Urothelium cell line (cell line): ENCODE measurements around the gene SAMSN1.
"Not testable (repeated sequence)": the region's sequence is repeated elsewhere in the genome, so short reads cannot be mapped to it uniquely, and the experiment has no call there.

ENCODE experiments used
- DNase-seq: peaks from one replicate; pipeline ENCODE4 v3.0.0; 2011; ENCODE audit warnings: low spot score, mixed read lengths
- FAIRE-seq: peaks from 2 replicates; lab custom pipeline; 2011; peaks lifted over from hg19 to GRCh38; lab: Jason Lieb, UNC

Gene SAMSN1

GRCh38 chr21:14567331-14568279 is 21.5 kb upstream of the SAMSN1 start:
- FAIRE-seq (no peak), DNase-seq (no peak)

- DNase-seq (no peak), FAIRE-seq (no peak)
These were observed 20.8 kb upstream of the SAMSN1 start for GRCh38 chr21:14566894-14567293.

- DNase-seq (no peak), FAIRE-seq (no peak)
These were observed 16.8 kb upstream of the SAMSN1 start for GRCh38 chr21:14562959-14563358.

DNA sequence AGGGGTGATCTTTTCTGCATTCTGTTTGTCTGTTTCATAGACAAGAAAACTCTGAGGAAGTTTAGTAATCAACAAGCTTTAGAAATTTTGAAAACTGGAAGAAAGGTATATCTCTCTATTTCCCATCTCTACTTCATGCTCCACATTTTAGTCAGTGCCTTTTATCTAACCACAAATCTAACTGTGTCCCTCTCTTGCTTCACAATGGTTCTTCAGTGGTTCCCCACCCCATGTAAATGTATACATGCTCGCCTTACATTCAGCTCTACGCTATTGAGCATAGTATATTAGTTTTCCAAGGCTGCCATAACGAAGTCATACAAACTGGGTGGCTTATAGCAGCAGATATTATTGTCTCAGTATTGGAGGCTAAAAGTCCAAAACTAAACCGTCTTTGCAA is 14.4 kb upstream of the SAMSN1 start:
- DNase-seq (no peak), FAIRE-seq (no peak)

- FAIRE-seq (no peak), DNase-seq (no peak)
These were observed 14.0 kb upstream of the SAMSN1 start for GRCh38 chr21:14560139-14560538.

DNA sequence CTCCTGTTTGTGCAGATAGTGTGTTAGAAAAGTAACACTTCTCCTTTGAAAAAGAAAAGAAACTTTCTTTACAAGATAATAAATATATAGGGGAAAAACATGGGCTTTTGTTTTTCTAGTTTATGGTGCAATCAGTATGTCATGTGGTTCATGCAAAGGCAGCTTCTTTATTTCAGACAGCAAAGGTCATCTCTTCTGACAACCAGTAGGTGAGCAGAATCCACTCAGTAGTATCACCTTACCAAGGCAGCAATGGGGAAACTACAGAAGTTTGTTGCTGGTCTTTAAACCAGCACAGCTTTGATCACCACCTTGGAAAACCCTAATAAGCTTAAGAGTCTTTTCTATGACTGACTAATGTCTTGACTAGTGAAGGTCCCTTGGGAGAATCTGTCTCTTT is 13.0 kb upstream of the SAMSN1 start:
- no peak for FAIRE-seq

GRCh38 chr21:14557413-14557812 is 11.3 kb upstream of the SAMSN1 start:
- no peak for DNase-seq
- no peak for FAIRE-seq

More for the DNA sequence above, 13.0 kb upstream of the SAMSN1 start:
- DNase-seq, result no peak

GRCh38 chr21:14554948-14555347 is 8.8 kb upstream of the SAMSN1 start:
- DNase-seq (no peak), FAIRE-seq (no peak)

DNA sequence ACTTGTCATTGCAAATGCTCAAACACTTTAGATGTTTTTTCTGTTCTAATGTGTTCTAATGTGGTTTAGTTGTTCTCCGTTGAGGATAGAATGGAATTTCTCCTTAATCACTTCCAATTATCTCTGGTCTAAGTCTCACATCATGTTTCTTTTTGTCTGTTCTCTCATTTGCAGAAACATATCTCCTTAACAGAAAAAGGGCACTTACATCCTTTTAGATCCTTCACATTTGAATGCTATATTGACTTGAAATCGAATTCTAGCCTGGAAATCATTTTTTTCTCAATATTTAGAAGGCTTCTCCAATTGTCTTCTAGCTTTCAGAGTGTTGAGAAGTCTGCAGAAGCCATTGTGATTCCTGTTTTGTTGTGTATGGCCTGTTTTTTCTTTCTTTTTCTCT is 7.3 kb upstream of the SAMSN1 start:
- FAIRE-seq, result no peak
- no peak for DNase-seq

- DNase-seq (no peak), FAIRE-seq (no peak)
These were observed 5.6 kb upstream of the SAMSN1 start for GRCh38 chr21:14551741-14552140.

- DNase-seq (no peak), FAIRE-seq (no peak)
These were observed 4.0 kb upstream of the SAMSN1 start for GRCh38 chr21:14550135-14550534.

- no peak for DNase-seq
- no peak for FAIRE-seq
These were observed 2.7 kb upstream of the SAMSN1 start for GRCh38 chr21:14548779-14549178.

GRCh38 chr21:14547834-14548513 is 1.9 kb upstream of the SAMSN1 start:
- DNase-seq (no peak), FAIRE-seq (no peak)

DNA sequence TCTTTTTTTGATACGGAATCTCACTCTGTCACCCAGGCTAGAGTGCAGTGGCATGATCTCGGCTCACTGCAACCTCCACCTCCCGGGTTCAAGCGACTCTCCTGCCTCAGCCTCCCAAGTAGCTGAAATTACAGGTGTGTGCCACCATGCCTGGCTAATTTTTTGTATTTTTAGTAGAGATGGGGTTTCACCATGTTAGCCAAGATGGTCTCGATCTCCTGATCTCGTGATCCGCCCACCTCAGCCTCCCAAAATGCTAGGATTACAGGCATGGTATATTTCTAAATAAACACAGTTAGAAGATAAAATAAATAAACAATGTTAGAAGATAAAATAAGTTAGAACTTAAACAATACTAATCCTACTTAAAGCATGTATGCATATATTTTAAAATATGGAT is 604 bp upstream of the SAMSN1 start:
- not testable (repeated sequence) for FAIRE-seq, DNase-seq

GRCh38 chr21:14543983-14544382 is 2.1 kb downstream of the SAMSN1 start:
- FAIRE-seq (no peak), DNase-seq (no peak)

DNA sequence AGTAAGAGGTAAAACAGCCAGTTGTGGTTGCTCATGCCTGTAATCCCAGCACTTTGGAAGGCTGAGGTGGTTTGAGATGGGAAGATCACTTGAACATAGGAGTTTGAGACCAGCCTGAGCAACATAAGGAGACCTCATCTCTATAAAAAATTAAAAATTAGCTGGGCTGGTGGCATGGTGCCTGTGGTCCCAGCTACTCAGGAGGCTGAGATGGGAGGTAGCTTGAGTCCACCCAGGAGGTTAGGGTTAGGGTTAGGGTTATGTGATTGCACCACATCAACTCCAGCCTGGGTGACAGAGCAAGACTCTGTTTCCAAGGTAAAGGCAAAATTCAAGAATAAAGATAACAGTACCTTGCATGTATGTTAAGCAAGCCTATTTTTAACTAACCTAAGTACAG is 3.5 kb downstream of the SAMSN1 start:
- FAIRE-seq (no peak), DNase-seq (no peak)

GRCh38 chr21:14541841-14542490 is 4.1 kb downstream of the SAMSN1 start:
- FAIRE-seq, result no peak

GRCh38 chr21:14538483-14538882 is 7.6 kb downstream of the SAMSN1 start:
- no peak for FAIRE-seq
- no peak for DNase-seq

More at GRCh38 chr21:14541841-14542490, 4.1 kb downstream of the SAMSN1 start:
- DNase-seq, result no peak

DNA sequence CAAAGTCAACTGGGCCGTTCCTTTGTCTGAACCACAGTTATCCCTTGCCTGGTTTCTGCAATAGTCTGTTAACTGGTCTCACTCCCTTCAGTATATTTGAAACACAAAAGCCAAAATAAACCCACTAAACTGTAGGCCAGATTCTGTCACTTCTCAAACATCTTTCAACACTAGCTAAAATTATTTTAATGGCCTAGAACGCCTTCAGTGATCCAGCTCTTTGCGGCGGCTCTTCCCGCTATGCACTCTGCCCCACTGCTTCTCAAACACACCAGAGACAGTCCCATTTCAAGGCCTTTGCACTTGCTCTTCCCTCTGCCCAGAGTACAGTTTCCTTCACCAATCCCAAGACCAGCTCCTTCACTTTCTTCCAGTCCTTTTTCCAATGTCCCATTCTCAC is 9.2 kb downstream of the SAMSN1 start:
- no peak for FAIRE-seq
- no peak for DNase-seq

- DNase-seq, result no peak
- FAIRE-seq, result no peak
These were observed 10.4 kb downstream of the SAMSN1 start for GRCh38 chr21:14535702-14536101.
